Activated CD8-positive, alpha-beta memory T cell treated with anti-CD3 and anti-CD28 coated beads, Interleukin-2, amount 50 U/mL, for 1 hour (primary cell): ENCODE data around the gene NFAT5.
A peak's percentile ranks its signal among the peaks of the same experiment; 100 is the strongest.
"Not testable (repeated sequence)": the region's sequence is repeated elsewhere in the genome, so short reads cannot be mapped to it uniquely, and the experiment has no call there.

Source experiments
- DNase-seq: peaks from one replicate; pipeline ENCODE4 v3.0.0-alpha.2; 2020; ENCODE audit errors: extremely low read depth

Gene NFAT5

GRCh38 chr16:69703638-69704037, 137.9 kb downstream of the NFAT5 start:
- DNase-seq: no peak

DNA sequence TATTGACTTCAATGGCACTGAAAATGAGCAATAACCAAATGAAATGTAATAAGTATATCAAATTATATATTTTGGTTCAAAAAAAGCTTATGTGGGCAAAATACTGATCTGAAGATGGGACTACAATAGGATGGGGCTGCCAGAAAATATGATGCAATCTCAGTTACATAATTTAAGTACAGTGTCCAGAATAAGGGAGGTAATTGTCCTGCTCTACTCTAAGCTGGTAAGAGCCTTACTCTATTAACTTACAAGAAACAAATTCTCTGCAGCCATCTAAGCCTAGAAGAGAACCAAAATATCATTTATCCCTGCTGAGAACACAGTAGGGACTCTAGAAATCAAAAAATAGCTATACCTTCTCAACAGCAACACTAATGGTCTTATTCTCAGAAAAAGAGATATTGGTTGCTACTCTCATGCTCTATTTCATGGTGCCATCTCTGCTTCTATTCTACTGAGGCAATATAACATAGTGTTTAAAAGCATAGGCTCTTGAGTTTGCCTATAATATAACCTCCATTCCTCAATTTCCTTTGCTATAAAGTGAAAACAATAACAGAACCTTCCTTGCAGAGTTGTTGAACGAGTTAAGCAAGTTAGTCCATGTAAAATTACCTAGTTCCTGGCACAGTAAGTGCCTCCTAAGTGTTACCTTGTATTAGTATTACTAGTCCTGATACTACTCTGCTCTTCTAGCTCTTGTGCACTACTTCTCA, 140.6 kb downstream of the NFAT5 start:
- DNase-seq: no peak

GRCh38 chr16:69706975-69707340, 141.2 kb downstream of the NFAT5 start:
- DNase-seq: no peak

DNA sequence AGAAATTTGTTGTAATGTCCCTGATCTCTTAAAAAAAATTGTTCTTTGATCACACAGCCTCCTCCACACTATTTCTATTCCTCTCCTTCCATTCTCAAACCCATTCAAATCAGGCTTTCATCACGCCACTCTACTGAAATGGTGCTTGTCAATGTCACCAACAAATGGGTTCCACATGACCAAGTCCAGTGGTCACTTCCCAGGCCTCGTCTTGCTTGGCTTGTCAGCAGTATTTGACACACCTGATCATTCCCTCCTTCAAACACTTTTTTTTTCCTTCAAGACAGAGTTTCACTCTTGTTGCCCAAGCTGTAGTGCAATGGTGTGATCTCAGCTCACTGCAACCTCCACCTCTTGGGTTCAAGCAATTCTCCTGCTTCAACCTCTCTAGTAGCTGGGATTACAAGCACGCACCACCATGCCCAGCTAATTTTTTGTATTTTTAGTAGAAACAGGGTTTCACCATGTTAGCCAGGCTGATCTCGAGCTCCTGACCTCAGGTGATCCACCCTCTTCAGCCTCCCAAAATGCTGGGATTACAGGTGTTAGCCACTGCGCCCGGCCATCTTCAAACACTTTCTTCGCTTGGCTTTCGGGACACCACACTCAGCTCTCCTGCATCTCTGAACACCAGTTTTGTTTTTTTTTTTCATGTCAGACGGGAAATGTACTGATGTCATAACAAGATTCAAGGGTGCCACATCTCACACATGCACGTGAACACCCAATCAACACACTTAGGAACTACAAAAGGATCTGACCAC, 142.3 kb downstream of the NFAT5 start:
- no peak for DNase-seq

DNA sequence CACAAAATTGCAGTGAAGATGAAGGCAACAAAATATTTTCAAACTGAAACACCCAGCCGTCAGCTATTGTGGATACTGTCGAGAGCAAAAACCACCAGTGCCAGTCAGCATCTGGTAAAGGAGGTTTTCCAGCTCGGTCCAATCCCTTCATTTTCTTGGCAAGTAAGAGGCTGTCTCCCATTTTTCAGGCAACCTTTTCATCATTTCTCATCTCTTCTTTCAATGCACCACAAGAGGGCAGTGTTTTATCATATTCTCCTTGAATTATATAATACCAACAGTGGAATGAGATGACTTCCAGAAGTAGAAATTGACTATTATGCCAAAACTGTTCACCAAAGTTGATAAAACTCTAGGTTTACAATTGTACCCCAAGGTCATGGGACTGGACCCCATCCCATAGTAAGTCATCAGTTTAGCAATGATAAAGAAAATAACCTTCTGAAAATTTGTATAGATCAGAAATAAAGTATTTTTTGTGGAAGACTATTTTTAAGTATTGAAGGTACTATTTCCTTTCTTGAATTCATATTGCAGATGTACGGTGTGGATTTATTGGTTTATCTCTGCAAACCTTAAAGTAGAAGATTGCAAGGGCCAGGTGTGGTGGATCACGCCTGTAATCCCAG, 143.8 kb downstream of the NFAT5 start:
- DNase-seq: no peak

DNA sequence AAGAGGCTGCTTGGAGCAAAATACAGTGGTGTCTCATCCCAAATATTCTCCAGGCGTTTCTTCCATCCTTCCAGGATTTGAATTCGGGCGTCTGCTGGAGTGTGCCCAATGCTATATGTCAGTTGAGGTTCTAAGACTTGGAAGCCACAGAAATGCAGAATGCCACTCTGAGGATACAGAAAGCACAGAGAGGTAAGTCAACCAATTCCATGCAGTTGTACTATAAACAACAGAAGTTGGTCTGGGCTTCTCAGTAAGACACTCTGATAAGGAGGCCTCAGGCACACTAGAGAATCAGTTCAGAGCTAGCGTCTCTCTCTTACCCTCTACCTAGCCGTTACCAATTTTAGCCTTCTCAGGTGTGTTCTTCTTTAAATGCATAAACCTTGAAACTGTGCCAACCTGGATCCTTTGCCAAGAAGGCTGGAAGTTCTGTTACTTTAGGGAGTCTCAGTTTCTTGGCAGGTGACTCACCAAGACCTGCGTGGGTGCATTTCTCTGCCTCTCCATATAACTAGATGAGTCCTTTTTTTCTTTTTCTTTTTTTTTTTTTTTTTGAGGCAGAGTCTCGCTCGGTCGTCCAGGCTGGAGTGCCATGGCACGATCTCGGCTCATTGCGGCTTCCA, 145.5 kb downstream of the NFAT5 start:
- DNase-seq: no peak

- DNase-seq: no peak
These were observed 146.5 kb downstream of the NFAT5 start for GRCh38 chr16:69712277-69712676.

GRCh38 chr16:69712914-69713581, 147.3 kb downstream of the NFAT5 start:
- DNase-seq: no peak

- no peak for DNase-seq
These were observed 151.3 kb downstream of the NFAT5 start for GRCh38 chr16:69717066-69717465.

- DNase-seq: no peak
These were observed 152.5 kb downstream of the NFAT5 start for GRCh38 chr16:69718111-69718764.

- no peak for DNase-seq
These were observed 155.2 kb downstream of the NFAT5 start for GRCh38 chr16:69720822-69721430.

DNA sequence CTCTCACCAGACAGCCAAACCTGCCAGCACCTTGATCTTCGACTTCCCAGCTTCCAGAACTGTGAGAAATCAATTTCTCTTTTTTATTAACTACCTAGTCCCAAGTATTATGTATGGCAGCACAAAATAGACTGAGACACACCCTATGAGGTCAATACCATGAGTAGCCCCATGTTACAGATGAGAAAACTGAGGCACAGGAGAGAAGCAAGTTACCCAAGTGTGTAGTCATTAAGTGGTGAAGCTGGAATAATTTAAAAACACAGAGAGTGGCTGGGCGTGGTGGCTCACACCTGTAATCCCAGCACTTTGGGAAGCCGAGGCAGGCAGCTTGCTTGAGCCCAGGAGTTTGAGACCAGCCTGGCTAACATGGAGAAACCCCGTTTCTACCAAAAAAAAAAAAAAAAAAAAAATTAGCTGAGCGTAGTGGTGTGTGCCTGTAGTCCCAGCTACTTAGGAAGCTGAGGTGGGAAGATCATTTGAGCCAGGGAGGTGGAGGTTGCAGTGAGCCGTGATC, 155.7 kb downstream of the NFAT5 start:
- DNase-seq: no peak

DNA sequence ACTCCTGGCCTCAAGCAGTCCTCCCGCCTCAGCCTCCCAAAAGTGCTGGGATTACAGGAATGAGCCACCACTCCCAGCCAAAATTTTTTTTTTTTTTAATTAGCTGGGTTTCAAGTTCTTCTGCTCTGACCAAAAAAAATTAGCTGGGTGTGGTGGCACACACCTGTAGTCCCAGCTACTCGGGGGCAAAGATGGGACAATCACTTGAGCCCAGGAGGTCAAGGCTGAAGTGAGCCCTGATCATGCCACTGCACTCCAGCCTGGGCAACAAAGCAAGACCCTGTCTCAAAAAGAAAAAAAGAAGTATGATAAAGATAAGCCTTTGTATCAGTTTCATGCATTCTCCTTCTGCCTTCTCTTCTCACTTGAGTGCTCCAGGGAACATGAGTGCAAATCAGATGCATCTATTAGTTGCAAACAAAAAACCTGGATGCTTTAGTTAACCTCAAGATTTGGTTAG, 158.7 kb downstream of the NFAT5 start:
- DNase-seq: no peak

GRCh38 chr16:69724981-69725479, 159.3 kb downstream of the NFAT5 start:
- DNase-seq: no peak

DNA sequence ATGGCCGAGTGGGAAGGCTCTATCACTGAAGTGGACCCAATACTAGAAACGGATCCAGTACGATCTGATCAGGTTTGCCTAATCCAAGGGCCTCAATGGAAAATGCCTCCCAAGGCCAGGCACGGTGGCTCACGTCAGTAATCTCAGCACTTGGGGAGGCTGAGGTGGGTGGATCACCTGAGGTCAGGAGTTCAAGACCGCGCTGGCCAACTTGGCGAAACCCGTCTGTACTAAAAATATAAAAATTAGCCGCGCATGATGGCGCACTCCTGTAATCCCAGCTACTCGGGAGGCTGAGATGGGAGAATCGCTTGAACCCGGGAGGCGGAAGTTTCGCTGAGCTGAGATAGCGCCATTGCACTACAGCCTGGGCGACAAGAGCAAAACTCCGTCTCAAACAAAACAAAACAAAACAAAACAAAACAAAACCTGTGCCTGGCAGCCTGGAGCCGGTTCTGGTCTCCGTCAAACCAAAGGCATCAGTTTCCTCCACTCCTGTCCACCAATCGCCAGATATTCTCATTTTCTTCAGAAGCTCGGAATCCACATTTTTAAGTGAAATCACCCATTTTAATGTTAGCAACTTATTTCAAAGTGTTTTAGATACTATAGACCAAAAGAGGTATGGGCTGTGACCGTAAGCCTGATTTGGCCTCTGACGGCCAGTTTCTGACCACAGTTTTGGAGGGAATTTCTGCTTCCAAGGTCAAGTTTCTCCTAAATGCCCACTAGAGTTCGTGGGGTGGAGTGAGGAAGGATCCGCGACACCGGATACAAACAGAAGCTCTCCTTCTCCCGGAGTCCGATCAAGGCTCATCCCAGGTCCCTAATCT, 159.9 kb downstream of the NFAT5 start:
- no peak for DNase-seq

- peak; percentile 47 for DNase-seq
These were observed 160.7 kb downstream of the NFAT5 start, which contains the start of gene NQO1 for GRCh38 chr16:69726313-69727060. Gene NQO1 (minus strand): TSS chr16:69726560. CDS start chr16:69726439, 121 bp downstream.

DNA sequence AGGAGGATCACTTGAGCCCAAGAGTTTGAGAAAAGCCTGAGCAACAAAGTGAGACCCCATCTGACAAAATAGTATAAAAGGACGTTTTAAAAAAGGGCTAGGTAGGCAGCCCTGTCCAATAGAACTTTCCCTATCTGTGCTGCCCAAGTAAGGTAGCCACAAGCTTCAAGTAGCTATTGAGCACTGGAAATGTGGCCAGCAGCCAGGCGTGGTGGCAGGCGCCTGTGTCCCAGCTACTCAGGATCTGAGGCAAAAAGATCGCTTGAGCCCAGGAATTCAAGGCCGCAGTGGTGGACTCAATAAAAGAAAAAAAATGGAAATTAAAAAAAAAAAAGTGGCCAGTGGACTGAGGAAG, 162.1 kb downstream of the NFAT5 start:
- no peak for DNase-seq

- not testable (repeated sequence) for DNase-seq
These were observed 163.3 kb downstream of the NFAT5 start for GRCh38 chr16:69729030-69729429.

- DNase-seq: not testable (repeated sequence)
These were observed 165.5 kb downstream of the NFAT5 start for GRCh38 chr16:69731280-69731679.
